H9 (cell line): ENCODE results near the gene XIAP. TPM values are rescaled to one million over a fixed set of nuclear protein-coding genes. Genes with fewer than 3 reads are reported as not detected.
A peak's percentile ranks its signal among the peaks of the same experiment; 100 is the strongest.

Experiments
- DNase-seq: peaks from one replicate; pipeline ENCODE4 v3.0.0-alpha.2; 2017
- H2AFZ ChIP-seq: one replicate; pipeline ENCODE4 v1.6.1; 2013; ENCODE audit warnings: mild to moderate bottlenecking, low read length, control low read depth, moderate library complexity
- H2AK5ac ChIP-seq: 2 replicates; pipeline ENCODE4 v1.6.1; 2013; ENCODE audit warnings: low read length, control low read depth, mixed read lengths; ENCODE audit not compliant: insufficient read length
- H2BK120ac ChIP-seq: one replicate; pipeline ENCODE4 v1.6.1; 2013; ENCODE audit warnings: low read depth, mild to moderate bottlenecking, low read length, control low read depth, inconsistent platforms; ENCODE audit not compliant: poor library complexity, severe bottlenecking
- H2BK12ac ChIP-seq: 2 replicates; pipeline ENCODE4 v1.6.1; 2013; ENCODE audit warnings: low read length, control low read depth, mixed read lengths, low read depth; ENCODE audit not compliant: insufficient read length
- H2BK15ac ChIP-seq: 2 replicates; pipeline ENCODE4 v1.6.1; 2013; ENCODE audit warnings: low read depth, low read length, control low read depth
- H2BK20ac ChIP-seq: one replicate; pipeline ENCODE4 v1.6.1; 2013; ENCODE audit warnings: low read depth, mild to moderate bottlenecking, low read length, control low read depth, inconsistent platforms; ENCODE audit not compliant: poor library complexity, severe bottlenecking
- H2BK5ac ChIP-seq: 2 replicates; pipeline ENCODE4 v1.6.1; 2013; ENCODE audit warnings: low read length, control low read depth, mixed read lengths; ENCODE audit not compliant: insufficient read length
- H3K14ac ChIP-seq: 2 replicates; pipeline ENCODE4 v1.6.1; 2013; ENCODE audit warnings: low read length, control low read depth; ENCODE audit not compliant: insufficient read depth
- H3K18ac ChIP-seq: 2 replicates; pipeline ENCODE4 v1.6.1; 2013; ENCODE audit warnings: low read depth, mild to moderate bottlenecking, mixed read lengths, low read length, control low read depth; ENCODE audit not compliant: insufficient read length
- H3K23ac ChIP-seq: 2 replicates; pipeline ENCODE4 v1.6.1; 2013; ENCODE audit warnings: low read length, control low read depth, mixed read lengths, low read depth; ENCODE audit not compliant: insufficient read length
- H3K23me2 ChIP-seq: 2 replicates; pipeline ENCODE4 v1.6.1; 2013; ENCODE audit warnings: low read depth, mild to moderate bottlenecking, mixed read lengths, low read length, control low read depth; ENCODE audit not compliant: insufficient read length, poor library complexity, severe bottlenecking
- H3K27ac ChIP-seq: 2 replicates; pipeline ENCODE4 v1.5.1; 2013; ENCODE audit warnings: low read length, control low read depth, mixed read lengths, low read depth; ENCODE audit not compliant: insufficient read length
- H3K27me3 ChIP-seq: 2 replicates; pipeline ENCODE4 v1.6.1; 2013; ENCODE audit warnings: low read length, control low read depth, inconsistent platforms; ENCODE audit not compliant: insufficient read depth
- H3K4ac ChIP-seq: 2 replicates; pipeline ENCODE4 v1.6.1; 2013; ENCODE audit warnings: low read depth, mild to moderate bottlenecking, control low read depth, inconsistent platforms, low read length, moderate library complexity
- H3K4me1 ChIP-seq: 2 replicates; pipeline ENCODE4 v1.6.1; 2013; ENCODE audit warnings: low read length, control low read depth, inconsistent platforms; ENCODE audit not compliant: insufficient read depth
- H3K4me2 ChIP-seq: 2 replicates; pipeline ENCODE4 v1.6.1; 2013; ENCODE audit warnings: low read length, control low read depth, mixed read lengths; ENCODE audit not compliant: insufficient read length, insufficient read depth
- H3K56ac ChIP-seq: 2 replicates; pipeline ENCODE4 v1.6.1; 2013; ENCODE audit warnings: low read depth, mild to moderate bottlenecking, mixed read lengths, low read length, control low read depth; ENCODE audit not compliant: insufficient read length
- H3K79me1 ChIP-seq: 2 replicates; pipeline ENCODE4 v1.6.1; 2013; ENCODE audit warnings: low read depth, mild to moderate bottlenecking, moderate library complexity, low read length, control low read depth, inconsistent platforms; ENCODE audit not compliant: insufficient read depth, poor library complexity, severe bottlenecking
- H3K79me2 ChIP-seq: 2 replicates; pipeline ENCODE4 v1.6.1; 2013; ENCODE audit warnings: low read length, control low read depth, inconsistent platforms; ENCODE audit not compliant: insufficient read depth
- H3K9ac ChIP-seq: 2 replicates; pipeline ENCODE4 v1.6.1; 2013; ENCODE audit warnings: low read length, control low read depth, mixed read lengths; ENCODE audit not compliant: insufficient read length; ENCODE audit errors: extremely low read depth
- H3K9me3 ChIP-seq: one replicate; pipeline ENCODE4 v1.6.1; 2013; ENCODE audit warnings: low read depth, low read length, inconsistent platforms; ENCODE audit not compliant: control insufficient read depth
- H3T11ph ChIP-seq: one replicate; pipeline ENCODE4 v1.6.1; 2013; ENCODE audit warnings: mild to moderate bottlenecking, low read length, control low read depth, inconsistent platforms
- H4K20me1 ChIP-seq: one replicate; pipeline ENCODE4 v1.6.1; 2013; ENCODE audit not compliant: control insufficient read depth, insufficient read length, insufficient read depth
- H4K5ac ChIP-seq: 2 replicates; pipeline ENCODE4 v1.6.1; 2013; ENCODE audit warnings: low read depth, mild to moderate bottlenecking, mixed read lengths, low read length, control low read depth; ENCODE audit not compliant: insufficient read length
- H4K8ac ChIP-seq: replicated peaks from 2 replicates; pipeline ENCODE4 v1.6.1; 2013; ENCODE audit warnings: low read length, control low read depth, mixed read lengths, low read depth; ENCODE audit not compliant: insufficient read length
- H4K91ac ChIP-seq: 2 replicates; pipeline ENCODE4 v1.6.1; 2013; ENCODE audit warnings: low read depth, mild to moderate bottlenecking, moderate library complexity, mixed read lengths, low read length, control low read depth; ENCODE audit not compliant: insufficient read length
- H3K27ac Mint-ChIP-seq, 3 experiments: 2 replicates in 2 of 3; 3 replicates in 1 of 3; pipeline ENCODE4 v1.8.0; 2020 to 2021; ENCODE audit warnings: mixed read lengths in 3 of 3, mild to moderate bottlenecking in 1 of 3, moderate library complexity in 1 of 3
- H3K27me3 Mint-ChIP-seq: 2 replicates; pipeline ENCODE4 v1.8.0; 2021; ENCODE audit warnings: low read depth, mild to moderate bottlenecking, moderate library complexity, mixed read lengths
- H3K36me3 Mint-ChIP-seq, 3 experiments: 2 replicates in 2 of 3; 3 replicates in 1 of 3; pipeline ENCODE4 v1.8.0; 2020 to 2021; ENCODE audit warnings: low read depth in 3 of 3, mixed read lengths in 3 of 3; ENCODE audit not compliant: insufficient read depth in 1 of 3
- H3K4me1 Mint-ChIP-seq, 2 experiments: 2 replicates each; pipeline ENCODE4 v1.8.0; 2020; ENCODE audit warnings: mixed read lengths in 2 of 2
- H3K4me3 Mint-ChIP-seq, 2 experiments: 2 replicates in 1 of 2; 3 replicates in 1 of 2; pipeline ENCODE4 v1.8.0; 2020 to 2021; ENCODE audit warnings: mild to moderate bottlenecking in 2 of 2, mixed read lengths in 2 of 2, moderate library complexity in 1 of 2
- H3K9me3 Mint-ChIP-seq, 2 experiments: 2 replicates in 1 of 2; 3 replicates in 1 of 2; pipeline ENCODE4 v1.8.0; 2020; ENCODE audit warnings: mild to moderate bottlenecking in 2 of 2, mixed read lengths in 2 of 2, moderate library complexity in 1 of 2
- WGBS: extraction: QIAGEN DNeasy Blood & Tissue Kit; methylation state at CpG from one replicate; pipeline ENCODE4 v1.1.7; 2013; ENCODE audit warnings: missing lambda C conversion rate, low lambda C conversion rate, mixed read lengths; ENCODE audit not compliant: insufficient read length; ENCODE audit errors: extremely low coverage; 5-methylcytosine and 5-hydroxymethylcytosine counted together
- total RNA-seq: library from RNA; stranded (reverse); gene quantifications from 2 replicates; pipeline ENCODE4 v1.2.1, GENCODE V29; 2021
- TF ChIP-seq, protein P1 (sequence below): fragments of 200-600 bp; sonication (generic); conservative IDR thresholded peaks from 3 replicates; pipeline ENCODE4 v1.8.0; 2021; ENCODE audit warnings: antibody characterized with exemption, mild to moderate bottlenecking

Gene XIAP
- total RNA-seq, 1 experiment from 2014 or later: 40.5 TPM

DNA sequence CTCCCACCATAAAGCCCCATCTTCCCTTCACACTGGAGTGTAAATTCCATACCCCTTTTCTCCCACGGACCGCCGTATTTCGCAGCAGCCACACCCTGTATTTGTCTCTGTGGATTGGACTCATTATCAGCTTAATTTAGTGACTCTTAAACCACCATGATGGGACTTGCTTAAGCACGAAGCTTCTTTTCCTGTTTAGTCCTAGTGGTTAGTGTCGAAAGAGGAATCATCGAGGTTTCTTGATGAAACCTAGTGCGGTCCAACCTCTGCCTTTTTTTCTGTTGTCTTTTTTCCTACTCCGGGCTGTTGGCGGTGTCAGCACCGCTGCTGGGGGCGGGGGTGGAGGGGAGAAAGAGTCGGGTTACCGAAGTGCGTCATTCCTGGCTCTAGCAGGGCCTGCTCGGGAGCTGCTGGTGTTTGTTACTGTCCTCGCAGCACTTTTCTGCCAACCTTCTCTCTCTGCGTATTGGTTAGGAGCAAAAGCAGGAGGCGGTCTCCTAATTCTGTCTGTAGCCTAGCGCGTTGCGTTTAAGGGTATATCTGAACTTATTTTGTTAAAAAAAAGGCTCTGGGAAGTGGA lies 103.0 kb downstream of the XIAP start:
- H3K4me3 Mint-ChIP-seq: peak overlapping the region; percentile 89 to 96
- peaks cover 6% of the 10 kb centered on the region for H3K23me2 ChIP-seq
- TF ChIP-seq, protein P1, sequence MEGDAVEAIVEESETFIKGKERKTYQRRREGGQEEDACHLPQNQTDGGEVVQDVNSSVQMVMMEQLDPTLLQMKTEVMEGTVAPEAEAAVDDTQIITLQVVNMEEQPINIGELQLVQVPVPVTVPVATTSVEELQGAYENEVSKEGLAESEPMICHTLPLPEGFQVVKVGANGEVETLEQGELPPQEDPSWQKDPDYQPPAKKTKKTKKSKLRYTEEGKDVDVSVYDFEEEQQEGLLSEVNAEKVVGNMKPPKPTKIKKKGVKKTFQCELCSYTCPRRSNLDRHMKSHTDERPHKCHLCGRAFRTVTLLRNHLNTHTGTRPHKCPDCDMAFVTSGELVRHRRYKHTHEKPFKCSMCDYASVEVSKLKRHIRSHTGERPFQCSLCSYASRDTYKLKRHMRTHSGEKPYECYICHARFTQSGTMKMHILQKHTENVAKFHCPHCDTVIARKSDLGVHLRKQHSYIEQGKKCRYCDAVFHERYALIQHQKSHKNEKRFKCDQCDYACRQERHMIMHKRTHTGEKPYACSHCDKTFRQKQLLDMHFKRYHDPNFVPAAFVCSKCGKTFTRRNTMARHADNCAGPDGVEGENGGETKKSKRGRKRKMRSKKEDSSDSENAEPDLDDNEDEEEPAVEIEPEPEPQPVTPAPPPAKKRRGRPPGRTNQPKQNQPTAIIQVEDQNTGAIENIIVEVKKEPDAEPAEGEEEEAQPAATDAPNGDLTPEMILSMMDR: no peak
- no peak overlapping the region for H4K91ac ChIP-seq
- no peak overlapping the region for H2BK15ac ChIP-seq
- H3K27ac Mint-ChIP-seq: peak overlapping the region; percentile 97 to 100 (median 99)
- peaks cover 25 to 75% of the 10 kb centered on the region in 2 experiments for H3K9me3 Mint-ChIP-seq
- no CpG with 5 or more reads among the region's 22 CpGs for WGBS
- no peak overlapping the region; the same call in 1 of the 2 replicates for H3K4ac ChIP-seq
- H3K79me1 ChIP-seq: no peaks in the 10 kb centered on the region
- H3K27me3 ChIP-seq: no peaks in the 10 kb centered on the region
- H3K18ac ChIP-seq: peak overlapping the region; percentile 92
- H3K4me2 ChIP-seq: peak overlapping the region; percentile 89
- no peak overlapping the region for H2BK12ac ChIP-seq
- H3K56ac ChIP-seq: no peak overlapping the region
- H2BK20ac ChIP-seq: no peak overlapping the region
- H2BK5ac ChIP-seq: no peak overlapping the region
- no peaks in the 10 kb centered on the region for H4K20me1 ChIP-seq
- H3K14ac ChIP-seq: peak overlapping the region; percentile 96
- peak overlapping the region; percentile 99 for H3K27ac ChIP-seq
- no peak overlapping the region for H3T11ph ChIP-seq
- H2BK120ac ChIP-seq: no peak overlapping the region
- H3K4me1 ChIP-seq: no peaks in the 10 kb centered on the region
- H2AFZ ChIP-seq: no peak overlapping the region
- no peak overlapping the region for H4K8ac ChIP-seq
- H2AK5ac ChIP-seq: no peak overlapping the region
- H3K4me1 Mint-ChIP-seq: peaks cover 14 to 26% of the 10 kb centered on the region in 2 experiments
- H3K36me3 Mint-ChIP-seq: peaks cover 10 to 16% (median 14%) of the 10 kb centered on the region in 3 experiments
- peak overlapping the region; percentile 96 for H3K9ac ChIP-seq
- H3K23ac ChIP-seq: no peak overlapping the region
- H3K27me3 Mint-ChIP-seq: peaks cover 1% of the 10 kb centered on the region; the same call in 1 of the 2 replicates
- DNase-seq: peak; percentile 89
- H3K79me2 ChIP-seq: peaks cover 28% of the 10 kb centered on the region; the same call in 1 of the 2 replicates
- H3K9me3 ChIP-seq: peaks cover 4% of the 10 kb centered on the region
- peak overlapping the region; percentile 98 for H4K5ac ChIP-seq

Other genes with a start within 250 kb of the XIAP start
- 70.5 and 72.1 TPM in 2 replicates for gene THOC2, start 127.0 kb upstream of the XIAP start, total RNA-seq
- 80.0 and 81.6 TPM in 2 replicates for gene STAG2, start 101.7 kb downstream of the XIAP start, total RNA-seq